ENCODE results near the gene OR10A6. TPM values are rescaled to one million over a fixed set of nuclear protein-coding genes. Genes with fewer than 3 reads are reported as not detected.

Gene OR10A6
- total and polyA plus RNA-seq, 9 of the 15 experiments (the other 6 are each of a cell fraction or from before 2014, with no cell fraction given), result not detected

GRCh38 chr11:7907121-7907520 is 23.9 kb downstream of the OR10A6 start:
- H2AFZ ChIP-seq (ENCODE audit: low read depth, low read length), result no peak overlapping the region
- no TSS peak for BruUV-seq (replicated peaks)
- no peak overlapping the region for H3K4me2 ChIP-seq (ENCODE audit: insufficient read depth, low read length)

GRCh38 chr11:7906481-7906880 is 24.6 kb downstream of the OR10A6 start:
- Histone ChIP-seq H3K79me2 (ENCODE audit: control insufficient read depth, insufficient read depth, low read length) (no peaks in the 10 kb centered on the region), H4K20me1 (replicated peaks; ENCODE audit: control insufficient read depth, insufficient read depth, low read length) (no peaks in the 10 kb centered on the region), H3K27ac (ENCODE audit: extremely low read depth, low read depth, low read length) (no peak overlapping the region), H2AFZ (ENCODE audit: low read depth, low read length) (no peak overlapping the region), H3K4me2 (ENCODE audit: insufficient read depth, low read length) (no peak overlapping the region), H3K4me3 (no peak overlapping the region), H3K9me1 (ENCODE audit: control insufficient read depth, insufficient read depth, low read length) (no peaks in the 10 kb centered on the region), H3K9me3 (replicated peaks; ENCODE audit: control insufficient read depth, insufficient read depth, low read depth, low read length) (no peaks in the 10 kb centered on the region), H3K27me3 (ENCODE audit: control insufficient read depth in 2 of 2, insufficient read depth in 2 of 2, low read length in 2 of 2) (no peaks in the 10 kb centered on the region; a peak in 2 of 5 replicates), H3K36me3 (ENCODE audit: control insufficient read depth, insufficient read depth, low read length) (no peaks in the 10 kb centered on the region), H3K4me1 (replicated peaks in 1 of 2; ENCODE audit: control insufficient read depth in 2 of 2, insufficient read depth in 2 of 2, low read length in 2 of 2) (no peaks in the 10 kb centered on the region), H3K9ac (ENCODE audit: insufficient read depth in 1 of 2, low read depth in 2 of 2, low read length in 2 of 2) (no peak overlapping the region)
- 0% methylated on average over 4 of the region's 4 CpGs for WGBS (ENCODE audit: insufficient coverage, low coverage, missing lambda C conversion rate)
- BruUV-seq (replicated peaks), result no TSS peak
- DNase-seq (ENCODE audit: extremely low read depth in 1 of 4, low spot score in 3 of 4), result no peak
- FAIRE-seq, result no peak
- in situ Hi-C loops (cut with MboI), result no loop called here
- intact Hi-C loops (cut with micrococcal nuclease), result no loop called here
- CTCF ChIA-PET (ENCODE audit: low intra/inter-chr PET ratio), result no interaction called here
- POLR2A ChIA-PET, result no interaction called here
- no peak for ATAC-seq
- TF ChIP-seq E2F6 (IDR thresholded peaks at IDR 0.05; ENCODE audit: borderline replicate concordance in 1 of 2, extremely low read depth in 1 of 2, insufficient read depth in 1 of 2, insufficient read length in 1 of 2, low read depth in 1 of 2, low read length in 1 of 2, poor library complexity in 1 of 2, severe bottlenecking in 1 of 2) (no peak), ASH1L (IDR thresholded peaks at IDR 0.05; ENCODE audit: borderline replicate concordance, low read depth, partially characterized antibody) (no peak), NR2C1 (IDR thresholded peaks at IDR 0.05) (no peak), NR2C1 (tag; IDR thresholded peaks at IDR 0.05) (no peak), ZFP91 (CRISPR knock-in tag; IDR thresholded peaks at IDR 0.05) (no peak)

More at GRCh38 chr11:7907121-7907520, 23.9 kb downstream of the OR10A6 start:
- Histone ChIP-seq H3K27me3 (ENCODE audit: control insufficient read depth in 2 of 2, insufficient read depth in 2 of 2, low read length in 2 of 2) (no peaks in the 10 kb centered on the region; a peak in 2 of 5 replicates), H3K4me3 (no peak overlapping the region), H4K20me1 (replicated peaks; ENCODE audit: control insufficient read depth, insufficient read depth, low read length) (no peaks in the 10 kb centered on the region), H3K79me2 (ENCODE audit: control insufficient read depth, insufficient read depth, low read length) (no peaks in the 10 kb centered on the region), H3K4me1 (replicated peaks in 1 of 2; ENCODE audit: control insufficient read depth in 2 of 2, insufficient read depth in 2 of 2, low read length in 2 of 2) (no peaks in the 10 kb centered on the region), H3K27ac (ENCODE audit: extremely low read depth, low read depth, low read length) (no peak overlapping the region), H3K36me3 (ENCODE audit: control insufficient read depth, insufficient read depth, low read length) (no peaks in the 10 kb centered on the region), H3K9me1 (ENCODE audit: control insufficient read depth, insufficient read depth, low read length) (no peaks in the 10 kb centered on the region), H3K9ac (ENCODE audit: insufficient read depth in 1 of 2, low read depth in 2 of 2, low read length in 2 of 2) (no peak overlapping the region), H3K9me3 (replicated peaks; ENCODE audit: control insufficient read depth, insufficient read depth, low read depth, low read length) (no peaks in the 10 kb centered on the region)
- intact Hi-C loops (cut with micrococcal nuclease) (no loop called here), in situ Hi-C loops (cut with MboI) (no loop called here)
- FAIRE-seq, result no peak
- DNase-seq (ENCODE audit: extremely low read depth in 1 of 4, low spot score in 3 of 4), result no peak
- 6% methylated on average over 3 of the region's 3 CpGs for WGBS (ENCODE audit: insufficient coverage, low coverage, missing lambda C conversion rate)
- ATAC-seq, result no peak
- POLR2A ChIA-PET, result no interaction called here
- CTCF ChIA-PET (ENCODE audit: low intra/inter-chr PET ratio), result no interaction called here
- no peak for TF ChIP-seq ZNF133 (CRISPR knock-in tag; IDR thresholded peaks at IDR 0.05)
- no peak for TF ChIP-seq ID3 (CRISPR knock-in tag; IDR thresholded peaks at IDR 0.05)
- no peak for TF ChIP-seq ID3 (tag; IDR thresholded peaks at IDR 0.05)
- no peak for TF ChIP-seq ELF4 (CRISPR knock-in tag; IDR thresholded peaks at IDR 0.05)

Measured in K562 (cell line).